GM12865 (cell line): Measurements from ENCODE around the gene NPC1.
"Not testable (repeated sequence)": the region's sequence is repeated elsewhere in the genome, so short reads cannot be mapped to it uniquely, and the experiment has no call there.

ENCODE experiments used
- DNase-seq: peaks from one replicate; pipeline ENCODE4 v3.0.0; 2010; ENCODE audit warnings: low read depth
- H3K4me3 ChIP-seq: 2 replicates; pipeline ENCODE4 v1.5.1; 2011; ENCODE audit warnings: mild to moderate bottlenecking, low read depth, low read length, control low read depth
- TF ChIP-seq, protein P1 (sequence below): IDR thresholded peaks from 2 replicates; pipeline ENCODE4 v1.5.1; 2011; ENCODE audit warnings: low read length, control low read depth, low read depth, inconsistent platforms; ENCODE audit not compliant: insufficient read depth; ENCODE audit errors: missing control alignments

Gene NPC1

DNA sequence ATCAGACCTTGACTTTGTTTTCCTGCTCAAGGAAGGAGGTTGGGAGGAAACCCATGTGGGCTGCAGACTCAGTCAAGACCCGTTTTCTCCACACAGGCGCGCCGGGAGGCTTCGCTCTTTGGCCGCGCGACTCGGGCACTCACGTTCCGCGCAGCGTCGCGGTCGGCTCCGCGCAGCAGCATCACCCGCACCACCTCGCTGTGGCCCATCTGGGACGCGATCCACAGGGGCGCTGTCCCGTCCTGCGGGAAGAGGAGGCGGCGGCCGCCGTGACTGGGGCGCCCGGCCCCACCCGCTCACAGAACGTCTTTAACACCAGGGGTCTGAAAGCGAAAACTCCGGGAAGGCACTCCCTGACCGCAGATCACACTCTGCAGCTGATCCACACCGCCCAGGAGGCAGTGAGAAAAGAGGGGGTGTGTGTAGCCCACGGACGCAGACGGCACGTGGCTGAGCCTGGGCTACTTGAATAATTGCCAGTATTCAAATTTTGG, 33.1 kb upstream of the NPC1 start:
- TF ChIP-seq, protein P1, sequence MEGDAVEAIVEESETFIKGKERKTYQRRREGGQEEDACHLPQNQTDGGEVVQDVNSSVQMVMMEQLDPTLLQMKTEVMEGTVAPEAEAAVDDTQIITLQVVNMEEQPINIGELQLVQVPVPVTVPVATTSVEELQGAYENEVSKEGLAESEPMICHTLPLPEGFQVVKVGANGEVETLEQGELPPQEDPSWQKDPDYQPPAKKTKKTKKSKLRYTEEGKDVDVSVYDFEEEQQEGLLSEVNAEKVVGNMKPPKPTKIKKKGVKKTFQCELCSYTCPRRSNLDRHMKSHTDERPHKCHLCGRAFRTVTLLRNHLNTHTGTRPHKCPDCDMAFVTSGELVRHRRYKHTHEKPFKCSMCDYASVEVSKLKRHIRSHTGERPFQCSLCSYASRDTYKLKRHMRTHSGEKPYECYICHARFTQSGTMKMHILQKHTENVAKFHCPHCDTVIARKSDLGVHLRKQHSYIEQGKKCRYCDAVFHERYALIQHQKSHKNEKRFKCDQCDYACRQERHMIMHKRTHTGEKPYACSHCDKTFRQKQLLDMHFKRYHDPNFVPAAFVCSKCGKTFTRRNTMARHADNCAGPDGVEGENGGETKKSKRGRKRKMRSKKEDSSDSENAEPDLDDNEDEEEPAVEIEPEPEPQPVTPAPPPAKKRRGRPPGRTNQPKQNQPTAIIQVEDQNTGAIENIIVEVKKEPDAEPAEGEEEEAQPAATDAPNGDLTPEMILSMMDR = no peak
- peak; percentile 36 for DNase-seq
- peak overlapping the region; percentile 50 for H3K4me3 ChIP-seq

DNA sequence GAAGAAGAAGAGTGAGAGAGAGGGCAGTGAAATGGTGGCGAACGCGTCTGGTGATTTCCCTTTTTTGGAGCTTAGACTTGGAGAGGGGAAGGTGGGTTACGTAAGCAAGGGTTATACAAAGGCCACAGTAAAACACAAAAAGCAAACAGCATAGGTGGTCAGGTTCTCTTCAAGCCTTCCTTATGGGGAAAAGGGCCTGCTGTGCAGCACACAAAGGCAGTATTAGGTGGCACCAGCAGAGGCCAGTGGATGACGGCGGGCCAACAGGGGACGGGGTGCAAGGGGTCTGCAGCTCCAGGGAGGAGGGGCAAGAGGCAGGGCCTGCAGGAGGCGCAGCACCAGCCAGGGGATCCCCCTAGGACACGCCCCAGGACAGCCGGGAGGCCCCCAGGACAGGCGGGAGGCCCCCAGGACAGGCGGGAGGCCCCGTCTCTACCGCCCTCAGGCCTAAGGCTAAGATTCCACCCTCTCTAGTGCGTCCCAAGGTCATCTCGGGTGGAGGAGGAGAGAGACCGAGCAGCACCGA, 32.6 kb upstream of the NPC1 start:
- DNase-seq = peak; percentile 36
- peak overlapping the region; percentile 50 for H3K4me3 ChIP-seq
- TF ChIP-seq, protein P1 = no peak

DNA sequence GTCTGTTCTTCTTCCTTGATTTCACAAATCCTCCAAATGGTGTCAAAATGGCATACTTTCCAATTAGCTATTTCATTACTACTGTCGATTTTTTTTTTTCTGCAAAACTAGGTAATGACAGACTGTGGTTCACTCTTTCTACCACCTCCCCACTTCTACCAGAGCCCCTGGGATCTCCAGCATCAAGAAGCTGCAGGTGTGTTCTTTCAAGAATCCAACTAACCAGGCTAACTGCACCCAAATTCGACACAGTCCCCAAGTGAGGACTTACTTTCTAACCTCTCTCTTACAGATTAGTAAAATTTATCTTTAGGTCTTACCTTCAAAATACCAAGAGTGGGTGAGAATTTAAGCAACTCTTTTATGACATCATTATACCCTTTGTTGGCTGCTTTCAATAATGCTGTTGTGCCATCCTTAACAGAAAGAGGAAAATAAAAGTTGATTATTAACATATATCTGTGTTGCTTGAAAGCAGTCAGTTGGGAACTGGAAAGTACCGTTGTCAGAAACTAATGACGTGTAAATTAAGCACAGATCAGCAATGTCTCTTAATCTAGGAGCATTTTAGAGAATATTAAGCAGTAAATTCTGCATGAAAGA, 31.2 kb upstream of the NPC1 start:
- peak; percentile 49 for DNase-seq
- H3K4me3 ChIP-seq = peak overlapping the region; percentile 11
- TF ChIP-seq, protein P1 = no peak

DNA sequence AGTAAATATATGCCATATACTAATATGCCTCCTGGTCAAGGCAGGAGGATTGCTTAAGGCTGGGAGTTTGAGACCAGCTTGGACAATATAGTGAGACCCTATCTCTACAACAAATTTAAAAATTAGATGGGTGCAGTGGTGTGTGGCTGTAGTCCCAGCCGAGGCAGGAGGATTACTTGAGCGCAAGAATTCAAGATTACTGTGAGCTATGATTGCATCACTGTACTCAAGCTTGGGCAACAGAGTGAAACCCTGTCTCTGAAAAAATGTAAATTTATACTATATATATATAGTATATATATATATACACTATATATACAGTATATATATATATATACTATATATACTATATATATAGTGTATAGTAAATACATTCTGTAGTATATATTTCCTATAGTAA, 30.0 kb upstream of the NPC1 start:
- DNase-seq = no peak
- TF ChIP-seq, protein P1 = no peak
- H3K4me3 ChIP-seq = no peak overlapping the region

DNA sequence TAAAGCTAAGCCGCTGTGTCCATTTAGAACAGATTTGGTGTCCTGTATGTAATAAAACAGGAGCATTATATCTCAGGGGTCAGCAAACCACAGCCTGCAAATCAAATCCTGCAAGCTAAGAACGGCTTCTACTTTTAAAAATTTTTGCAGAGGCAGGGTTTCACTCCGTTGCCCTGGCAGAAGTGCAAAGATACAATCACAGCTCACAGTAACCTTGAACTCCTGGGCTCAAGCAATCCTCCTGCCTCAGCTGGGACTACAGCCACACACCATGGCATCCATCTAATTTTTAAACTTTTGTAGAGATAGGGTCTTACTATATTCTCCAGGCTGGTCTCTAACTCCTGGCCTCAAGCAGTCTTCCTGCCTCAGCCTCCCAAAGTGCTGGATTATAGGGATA, 28.6 kb upstream of the NPC1 start:
- no peak overlapping the region for H3K4me3 ChIP-seq
- TF ChIP-seq, protein P1 = no peak
- no peak for DNase-seq

DNA sequence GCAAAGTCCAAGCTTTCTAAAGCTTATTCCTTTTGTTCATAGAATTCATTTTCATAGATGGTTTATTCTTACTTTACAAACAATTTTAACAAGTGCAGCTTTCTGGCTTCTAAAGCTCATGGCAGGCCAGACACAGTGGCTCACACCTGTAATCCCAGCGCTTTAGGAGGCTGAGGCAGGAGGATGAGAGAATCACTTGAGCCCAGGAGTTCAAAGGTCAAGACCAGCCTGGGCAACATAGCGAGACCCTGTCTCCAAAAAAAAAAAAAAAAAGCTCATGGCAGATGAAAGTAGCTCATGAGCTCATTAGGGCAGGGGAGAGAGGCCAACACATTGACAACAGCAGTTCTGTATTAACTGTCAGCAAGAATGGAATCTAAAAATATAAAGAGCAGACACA, 28.1 kb upstream of the NPC1 start:
- TF ChIP-seq, protein P1 = no peak
- no peak for DNase-seq
- H3K4me3 ChIP-seq = no peak overlapping the region

DNA sequence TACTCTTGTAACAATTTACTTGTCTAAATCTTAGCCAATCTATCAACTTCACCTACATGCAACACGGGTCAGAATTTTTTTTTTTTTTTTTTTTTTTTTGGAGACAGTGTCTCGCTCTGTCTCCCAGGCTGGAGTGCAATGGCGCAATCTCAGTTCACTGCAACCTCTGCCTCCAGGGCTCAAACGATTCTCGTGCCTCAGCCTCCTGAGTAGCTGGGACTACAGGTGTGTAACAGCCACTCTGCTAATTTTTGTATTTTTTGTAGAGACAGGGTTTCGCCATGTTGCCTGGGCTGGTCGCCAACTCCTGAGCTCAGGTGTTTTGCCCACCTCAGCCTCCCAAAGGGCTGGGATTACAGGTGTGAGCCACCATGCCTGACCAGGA, 26.8 kb upstream of the NPC1 start:
- not testable (repeated sequence) for DNase-seq, H3K4me3 ChIP-seq
